Neural cell (in vitro differentiated cells): ENCODE measurements around the gene RMC1. TPM values are rescaled to one million over a fixed set of nuclear protein-coding genes. Genes with fewer than 3 reads are reported as not detected.

Source experiments
- H2AFZ ChIP-seq: fragments of 200-600, 300-800 bp; sonication (generic), shearing (Covaris generic); 2 replicates; pipeline ENCODE4 v1.6.0; 2014; ENCODE audit warnings: low read depth, mild to moderate bottlenecking, antibody characterized with exemption, low read length, moderate library complexity
- H3F3A ChIP-seq: fragments of 200-600 bp; shearing (Covaris generic); 2 replicates; pipeline ENCODE4 v1.6.1; 2016; ENCODE audit warnings: mild to moderate bottlenecking, moderate library complexity, mixed read lengths, antibody characterized with exemption, low read length; ENCODE audit not compliant: insufficient read depth, poor library complexity, severe bottlenecking
- H3K27ac ChIP-seq: fragments of 200-600, 300-800 bp; sonication (generic), shearing (Covaris generic); 2 replicates; pipeline ENCODE4 v1.5.1; 2014; ENCODE audit warnings: mild to moderate bottlenecking, low read length, moderate library complexity
- H3K27me3 ChIP-seq: fragments of 300-800, 200-600 bp; sonication (generic), shearing (Covaris generic); 2 replicates; pipeline ENCODE4 v1.6.0; 2014; ENCODE audit warnings: mild to moderate bottlenecking, low read depth, low read length, moderate library complexity; ENCODE audit not compliant: insufficient read depth
- H3K36me3 ChIP-seq: fragments of 300-800, 200-600 bp; sonication (generic), shearing (Covaris generic); 2 replicates; pipeline ENCODE4 v1.5.1; 2014; ENCODE audit warnings: mild to moderate bottlenecking, antibody characterized with exemption, low read length, moderate library complexity; ENCODE audit not compliant: insufficient read depth
- H3K4me2 ChIP-seq: fragments of 300-800, 200-600 bp; sonication (generic), shearing (Covaris generic); 2 replicates; pipeline ENCODE4 v1.6.0; 2014; ENCODE audit warnings: mild to moderate bottlenecking, low read length
- H3K4me3 ChIP-seq: fragments of 300-800, 200-600 bp; sonication (generic), shearing (Covaris generic); 2 replicates; pipeline ENCODE4 v1.5.1; 2014; ENCODE audit warnings: mild to moderate bottlenecking, low read length, moderate library complexity
- H3K79me2 ChIP-seq: fragments of 200-600 bp; shearing (Covaris generic); replicated peaks from 2 replicates; pipeline ENCODE4 v1.6.0; 2014; ENCODE audit warnings: mild to moderate bottlenecking, low read length, moderate library complexity; ENCODE audit not compliant: insufficient read depth
- H3K9ac ChIP-seq: fragments of 300-800, 200-600 bp; sonication (generic), shearing (Covaris generic); 2 replicates; pipeline ENCODE4 v1.6.1; 2016; ENCODE audit warnings: mild to moderate bottlenecking, low read length, mixed read lengths
- H3K9me2 ChIP-seq: fragments of 200-600 bp; shearing (Covaris generic); 2 replicates; pipeline ENCODE4 v1.6.1; 2016; ENCODE audit warnings: mild to moderate bottlenecking, low read length, mixed read lengths; ENCODE audit not compliant: insufficient read depth
- H3K9me3 ChIP-seq: fragments of 200-600, 300-800 bp; sonication (generic), shearing (Covaris generic); 2 replicates; pipeline ENCODE4 v1.6.1; 2016; ENCODE audit warnings: mild to moderate bottlenecking, mixed run types, low read length, moderate library complexity, mixed read lengths
- H4K20me1 ChIP-seq: fragments of 200-600 bp; shearing (Covaris generic); 2 replicates; pipeline ENCODE4 v1.6.1; 2016; ENCODE audit warnings: mild to moderate bottlenecking, mixed run types; ENCODE audit not compliant: insufficient read depth
- CTCF ChIP-seq: fragments of 450-650 bp; IDR thresholded peaks from 2 replicates; pipeline ENCODE4 v1.5.1; 2014; ENCODE audit warnings: antibody characterized with exemption, mild to moderate bottlenecking, moderate library complexity; ENCODE audit not compliant: poor library complexity, severe bottlenecking
- EP300 ChIP-seq: fragments of 450-650 bp; conservative IDR thresholded peaks from 2 replicates; pipeline ENCODE4 v1.6.1; 2014; ENCODE audit warnings: antibody characterized with exemption, mild to moderate bottlenecking, moderate library complexity; ENCODE audit not compliant: poor library complexity, severe bottlenecking
- EZH2 ChIP-seq: fragments of 200-600, 300-800 bp; shearing (Covaris generic), sonication (generic); IDR thresholded peaks from 2 replicates; pipeline ENCODE4 v1.6.1; 2014; ENCODE audit warnings: antibody characterized with exemption, low read length, borderline replicate concordance, mild to moderate bottlenecking; ENCODE audit not compliant: insufficient read depth, poor library complexity, severe bottlenecking
- MXI1 ChIP-seq: fragments of 450-650 bp; conservative IDR thresholded peaks from 2 replicates; pipeline ENCODE4 v1.6.1; 2014; ENCODE audit warnings: antibody characterized with exemption, mild to moderate bottlenecking; ENCODE audit not compliant: poor library complexity, severe bottlenecking
- POLR2AphosphoS5 ChIP-seq: IDR thresholded peaks from 2 replicates; pipeline ENCODE4 v1.6.1; 2012
- RAD21 ChIP-seq: fragments of 450-650 bp; conservative IDR thresholded peaks from 2 replicates; pipeline ENCODE4 v1.6.1; 2014; ENCODE audit warnings: antibody characterized with exemption, mild to moderate bottlenecking, moderate library complexity
- SMC3 ChIP-seq: fragments of 450-650 bp; conservative IDR thresholded peaks from 2 replicates; pipeline ENCODE4 v1.6.1; 2014; ENCODE audit warnings: antibody characterized with exemption, mild to moderate bottlenecking, moderate library complexity; ENCODE audit not compliant: poor library complexity
- TAF1 ChIP-seq: IDR thresholded peaks from 2 replicates; pipeline ENCODE4 v1.6.1; 2012; ENCODE audit warnings: low read depth
- polyA plus RNA-seq: library from polyadenylated mRNA; depleted of rRNA; stranded (reverse); fragments of >200 nt; gene quantifications from 2 replicates; pipeline ENCODE4 v1.2.3, GENCODE V29; 2014
- TF ChIP-seq, protein P1 (sequence below): IDR thresholded peaks from 2 replicates; pipeline ENCODE4 v1.6.1; 2012; ENCODE audit warnings: borderline replicate concordance

The RMC1 gene
- polyA plus RNA-seq, 1 donor from 2014 or later: 42.2 TPM

GRCh38 chr18:23578067-23578701 is 74.9 kb downstream of the RMC1 start:
- H3K27me3 ChIP-seq: no peaks in the 10 kb centered on the region
- no peaks in the 10 kb centered on the region for H4K20me1 ChIP-seq
- peaks cover 11% of the 10 kb centered on the region for H3K79me2 ChIP-seq
- no peak overlapping the region for H3K4me3 ChIP-seq
- no peaks in the 10 kb centered on the region for H3F3A ChIP-seq
- no peak overlapping the region for H3K27ac ChIP-seq
- no peak overlapping the region for H2AFZ ChIP-seq
- H3K4me2 ChIP-seq: no peak overlapping the region
- no peak overlapping the region for H3K9ac ChIP-seq
- TF ChIP-seq RAD21 (no peak), EP300 (no peak), SMC3 (no peak), CTCF (no peak), TAF1 (no peak), EZH2 (no peak), MXI1 (no peak), POLR2AphosphoS5 (no peak)
- TF ChIP-seq, protein P1, sequence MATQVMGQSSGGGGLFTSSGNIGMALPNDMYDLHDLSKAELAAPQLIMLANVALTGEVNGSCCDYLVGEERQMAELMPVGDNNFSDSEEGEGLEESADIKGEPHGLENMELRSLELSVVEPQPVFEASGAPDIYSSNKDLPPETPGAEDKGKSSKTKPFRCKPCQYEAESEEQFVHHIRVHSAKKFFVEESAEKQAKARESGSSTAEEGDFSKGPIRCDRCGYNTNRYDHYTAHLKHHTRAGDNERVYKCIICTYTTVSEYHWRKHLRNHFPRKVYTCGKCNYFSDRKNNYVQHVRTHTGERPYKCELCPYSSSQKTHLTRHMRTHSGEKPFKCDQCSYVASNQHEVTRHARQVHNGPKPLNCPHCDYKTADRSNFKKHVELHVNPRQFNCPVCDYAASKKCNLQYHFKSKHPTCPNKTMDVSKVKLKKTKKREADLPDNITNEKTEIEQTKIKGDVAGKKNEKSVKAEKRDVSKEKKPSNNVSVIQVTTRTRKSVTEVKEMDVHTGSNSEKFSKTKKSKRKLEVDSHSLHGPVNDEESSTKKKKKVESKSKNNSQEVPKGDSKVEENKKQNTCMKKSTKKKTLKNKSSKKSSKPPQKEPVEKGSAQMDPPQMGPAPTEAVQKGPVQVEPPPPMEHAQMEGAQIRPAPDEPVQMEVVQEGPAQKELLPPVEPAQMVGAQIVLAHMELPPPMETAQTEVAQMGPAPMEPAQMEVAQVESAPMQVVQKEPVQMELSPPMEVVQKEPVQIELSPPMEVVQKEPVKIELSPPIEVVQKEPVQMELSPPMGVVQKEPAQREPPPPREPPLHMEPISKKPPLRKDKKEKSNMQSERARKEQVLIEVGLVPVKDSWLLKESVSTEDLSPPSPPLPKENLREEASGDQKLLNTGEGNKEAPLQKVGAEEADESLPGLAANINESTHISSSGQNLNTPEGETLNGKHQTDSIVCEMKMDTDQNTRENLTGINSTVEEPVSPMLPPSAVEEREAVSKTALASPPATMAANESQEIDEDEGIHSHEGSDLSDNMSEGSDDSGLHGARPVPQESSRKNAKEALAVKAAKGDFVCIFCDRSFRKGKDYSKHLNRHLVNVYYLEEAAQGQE: no peak
- H3K9me2 ChIP-seq: no peaks in the 10 kb centered on the region
- no peaks in the 10 kb centered on the region for H3K36me3 ChIP-seq
- no peaks in the 10 kb centered on the region for H3K9me3 ChIP-seq

DNA sequence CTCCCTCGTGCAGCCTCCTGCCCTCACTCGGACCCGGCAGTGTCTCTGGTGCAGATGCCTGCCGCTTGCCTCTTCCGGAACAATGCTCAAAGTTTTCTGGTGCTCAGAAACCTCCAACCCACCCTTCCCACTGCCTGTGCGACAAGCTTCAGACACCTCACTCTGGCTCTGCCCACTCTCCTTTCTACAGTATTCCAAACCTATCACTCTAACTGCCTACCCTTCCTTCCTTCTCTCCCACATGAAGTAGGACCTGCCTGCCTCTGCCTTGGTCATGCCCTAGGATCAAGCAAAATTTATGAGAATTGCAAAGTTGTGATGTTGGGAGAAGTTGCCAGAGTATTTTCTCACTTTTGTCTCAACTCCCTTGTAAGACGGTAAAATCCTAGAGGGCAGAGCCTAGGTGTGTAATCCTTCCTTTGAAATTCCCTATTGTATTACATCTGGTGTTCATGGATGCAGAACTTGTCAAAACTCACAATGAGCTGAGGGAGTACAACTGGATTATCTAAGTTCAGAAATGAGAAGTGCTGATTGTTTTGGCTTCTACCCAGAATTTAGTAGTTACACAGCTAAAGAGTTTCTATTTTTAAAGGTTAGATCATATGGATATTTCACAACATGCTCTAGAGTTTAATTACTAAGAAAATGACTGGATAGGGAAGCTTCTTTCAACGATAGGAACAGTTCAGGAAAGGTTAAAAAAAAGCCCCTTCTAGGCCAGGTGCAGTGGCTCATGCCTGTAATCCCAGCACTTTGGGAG is 75.8 kb downstream of the RMC1 start:
- Histone ChIP-seq H3K79me2 (peaks cover 20% of the 10 kb centered on the region), H3K9ac (no peak overlapping the region), H3K27ac (no peak overlapping the region), H3K4me3 (no peak overlapping the region), H3K9me2 (no peaks in the 10 kb centered on the region), H3K36me3 (no peaks in the 10 kb centered on the region), H2AFZ (no peak overlapping the region), H3K4me2 (no peak overlapping the region), H3K9me3 (no peaks in the 10 kb centered on the region), H3F3A (no peaks in the 10 kb centered on the region), H4K20me1 (no peaks in the 10 kb centered on the region), H3K27me3 (no peaks in the 10 kb centered on the region)
- no peak for TF ChIP-seq SMC3
- TF ChIP-seq EP300: no peak
- TF ChIP-seq EZH2: no peak
- TF ChIP-seq MXI1: no peak
- no peak for TF ChIP-seq POLR2AphosphoS5
- TF ChIP-seq, protein P1: no peak
- no peak for TF ChIP-seq CTCF
- no peak for TF ChIP-seq RAD21
- TF ChIP-seq TAF1: no peak
